ENCODE measurements around the gene PDCD1. TPM values are rescaled to one million over a fixed set of nuclear protein-coding genes. Genes with fewer than 3 reads are reported as not detected.
"Not testable (repeated sequence)": the region's sequence is repeated elsewhere in the genome, so short reads cannot be mapped to it uniquely, and the experiment has no call there.

Gene PDCD1
- total RNA-seq, 2 experiments from 2014 or later = 33.2 to 37.2 TPM

DNA sequence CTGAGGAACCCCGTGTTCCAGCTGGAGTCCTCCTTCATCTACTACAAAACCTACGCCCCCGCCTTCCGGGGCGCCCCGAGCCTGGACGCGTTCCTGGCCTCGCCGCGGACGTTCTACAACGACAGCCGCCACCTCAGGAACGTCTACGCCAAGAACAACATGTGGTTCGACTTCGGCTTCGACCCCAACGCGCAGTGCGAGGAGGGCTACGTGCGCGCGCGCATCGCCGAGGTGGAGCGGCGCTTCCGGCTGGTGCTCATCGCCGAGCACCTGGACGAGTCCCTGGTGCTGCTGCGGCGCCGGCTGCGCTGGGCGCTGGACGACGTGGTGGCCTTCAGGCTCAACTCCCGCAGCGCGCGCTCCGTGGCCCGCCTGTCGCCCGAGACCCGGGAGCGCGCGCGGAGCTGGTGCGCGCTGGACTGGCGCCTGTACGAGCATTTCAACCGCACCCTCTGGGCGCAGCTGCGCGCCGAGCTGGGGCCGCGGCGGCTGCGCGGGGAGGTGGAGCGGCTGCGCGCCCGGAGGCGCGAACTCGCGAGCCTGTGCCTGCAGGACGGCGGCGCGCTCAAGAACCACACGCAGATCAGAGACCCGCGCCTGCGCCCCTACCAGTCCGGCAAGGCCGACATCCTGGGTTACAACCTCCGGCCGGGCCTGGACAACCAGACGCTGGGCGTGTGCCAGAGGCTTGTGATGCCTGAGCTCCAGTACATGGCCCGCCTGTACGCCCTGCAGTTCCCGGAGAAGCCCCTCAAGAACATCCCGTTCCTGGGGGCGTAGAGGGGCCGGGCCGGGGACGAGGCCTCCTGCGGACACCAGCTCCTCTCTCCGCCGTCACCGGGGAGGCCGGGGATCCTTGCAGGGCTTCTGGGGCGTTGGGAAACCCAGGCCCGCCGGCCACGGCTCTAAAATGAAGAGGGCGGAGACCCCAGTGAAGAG lies 55.0 kb downstream of the PDCD1 start:
- H3K27ac Mint-ChIP-seq = peak overlapping the region; percentile 12
- peaks cover 6% of the 10 kb centered on the region for H3K27me3 Mint-ChIP-seq
- H3K4me3 Mint-ChIP-seq = peak overlapping the region; percentile 58
- intact Hi-C loops (cut with DNase I, micrococcal nuclease) = loop anchor here in 1 of 2 experiments (2.0 to 5.0 kb wide), 3 partner anchors 41 to 69 kb away; partner anchors contain the start of genes D2HGDH and PDCD1
- no peaks in the 10 kb centered on the region for H3K36me3 Mint-ChIP-seq (ENCODE audit: low read depth)
- ChIA-PET CTCF (interaction anchor here (1.4 kb wide), 1 partner anchor 41 kb away, joined by 4 read pairs; no protein-coding TSS in a partner anchor), POLR2A (interaction anchor here (0.6 kb wide), 1 partner anchor 41 kb away, joined by 4 read pairs; no protein-coding TSS in a partner anchor)
- ATAC-seq (peak; percentile 76), DNase-seq (peak; percentile 69)
- no peaks in the 10 kb centered on the region for H3K9me3 Mint-ChIP-seq (ENCODE audit: low read depth)
- peaks cover 7% of the 10 kb centered on the region for H3K4me1 Mint-ChIP-seq

DNA sequence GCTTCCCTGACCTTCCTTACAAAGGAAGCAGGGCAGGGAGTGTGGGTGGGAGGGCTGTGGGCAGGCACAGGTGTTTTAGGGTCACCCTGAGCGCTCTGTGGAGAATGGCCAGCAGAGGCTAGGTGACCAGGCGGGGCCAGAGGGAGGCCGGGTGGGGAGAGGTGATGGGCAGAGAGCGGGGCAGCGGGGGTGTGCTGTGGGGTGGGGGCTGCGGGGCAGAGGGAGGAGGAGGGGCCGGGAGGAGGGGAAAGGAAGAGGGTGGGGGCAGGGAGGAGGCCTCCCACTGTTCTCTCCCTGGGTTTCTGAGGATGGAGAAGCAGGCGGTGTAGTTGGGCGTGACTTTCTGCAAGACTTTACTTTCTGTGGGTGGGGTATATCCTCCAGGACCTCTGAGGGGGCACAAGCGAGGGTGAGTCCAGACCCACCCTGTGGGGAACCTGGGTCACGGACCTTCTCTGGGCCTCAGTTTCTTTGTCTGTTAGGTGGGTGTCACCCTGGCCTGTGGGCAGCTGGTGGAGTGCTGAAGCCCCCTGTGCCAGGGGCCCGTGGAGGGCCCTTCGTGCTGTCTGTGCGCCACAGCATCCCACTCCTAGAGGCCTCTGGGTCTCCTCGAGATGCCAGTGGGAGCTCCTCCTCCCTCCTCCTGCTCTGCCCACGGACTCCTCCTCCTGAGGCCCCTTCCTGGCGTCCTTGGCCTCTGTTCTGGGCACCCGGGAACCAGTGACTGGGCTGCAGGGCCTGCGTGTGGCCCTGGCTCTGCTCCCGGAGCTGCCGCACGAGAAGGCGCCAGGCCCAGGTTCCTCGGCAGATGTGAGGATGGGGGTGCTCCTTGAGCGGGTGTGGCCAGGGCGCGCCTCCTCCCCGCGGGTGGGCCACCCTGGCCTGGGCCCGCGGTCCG lies 56.0 kb downstream of the PDCD1 start:
- Mint-ChIP-seq H3K4me3 (no peak overlapping the region), H3K27me3 (peaks cover 3% of the 10 kb centered on the region), H3K27ac (no peak overlapping the region), H3K9me3 (ENCODE audit: low read depth) (no peaks in the 10 kb centered on the region), H3K36me3 (ENCODE audit: low read depth) (no peaks in the 10 kb centered on the region), H3K4me1 (peaks cover 7% of the 10 kb centered on the region)
- ChIA-PET CTCF (no interaction called here), POLR2A (no interaction called here)
- DNase-seq (no peak), ATAC-seq (no peak)
- intact Hi-C loops (cut with DNase I, micrococcal nuclease) = loop anchor here in 1 of 2 experiments (2.0 to 5.0 kb wide), 3 partner anchors 40 to 68 kb away; partner anchors contain the start of genes D2HGDH and PDCD1

GRCh38 chr2:241801611-241802420 lies 56.9 kb downstream of the PDCD1 start:
- intact Hi-C loops (cut with DNase I, micrococcal nuclease) = loop anchor here in 1 of 2 experiments (2.0 to 5.0 kb wide), 3 partner anchors 40 to 67 kb away; partner anchors contain the start of genes D2HGDH and PDCD1
- POLR2A ChIA-PET = no interaction called here
- DNase-seq (peak; percentile 6), ATAC-seq (no peak)
- H3K9me3 Mint-ChIP-seq (ENCODE audit: low read depth) = no peaks in the 10 kb centered on the region
- no peak overlapping the region for H3K4me3 Mint-ChIP-seq
- no peaks in the 10 kb centered on the region for H3K36me3 Mint-ChIP-seq (ENCODE audit: low read depth)
- H3K4me1 Mint-ChIP-seq = peaks cover 7% of the 10 kb centered on the region
- peaks cover 3% of the 10 kb centered on the region for H3K27me3 Mint-ChIP-seq
- CTCF ChIA-PET = no interaction called here
- H3K27ac Mint-ChIP-seq = no peak overlapping the region

- CTCF ChIA-PET; H3K4me3 Mint-ChIP-seq; DNase-seq; POLR2A ChIA-PET; H3K36me3 Mint-ChIP-seq (ENCODE audit: low read depth); H3K4me1 Mint-ChIP-seq; ATAC-seq; H3K9me3 Mint-ChIP-seq (ENCODE audit: low read depth); H3K27ac Mint-ChIP-seq; H3K27me3 Mint-ChIP-seq: not testable (repeated sequence)
- intact Hi-C loops (cut with DNase I, micrococcal nuclease) = loop anchor here in 1 of 2 experiments (5.0 kb wide), 2 partner anchors 38 to 57 kb away; partner anchors contain the start of gene PDCD1
These were observed 58.3 kb downstream of the PDCD1 start for GRCh38 chr2:241800198-241800903.

Other genes starting within 250 kb of the PDCD1 start
- 10 to 100 TPM; 42.5 to 54.1 TPM for gene THAP4, start 221.7 kb downstream of the PDCD1 start, total RNA-seq
- gene ATG4B, start 221.2 kb downstream of the PDCD1 start, total RNA-seq = 10 to 100 TPM; 71.8 to 80.1 TPM
- 10 to 100 TPM; 79.8 to 93.1 TPM for gene DTYMK, start 172.1 kb downstream of the PDCD1 start, total RNA-seq
- gene ING5, start 156.9 kb downstream of the PDCD1 start, total RNA-seq = 10 to 100 TPM; 38.4 to 39.7 TPM
- 10 to 100 TPM; 18.2 to 34.1 TPM for gene D2HGDH, start 124.3 kb downstream of the PDCD1 start, total RNA-seq
- 1 to 10 TPM in 1 of 2 experiments, under 1 TPM in 1; 0.94 to 1.0 TPM for gene GAL3ST2, start 82.1 kb downstream of the PDCD1 start, total RNA-seq
- gene NEU4, start 49.7 kb downstream of the PDCD1 start, total RNA-seq = under 1 TPM; 0.76 to 0.89 TPM
- under 1 TPM in 1 of 2 experiments, not detected in 1; 0.07 TPM for gene RTP5, start 10.8 kb upstream of the PDCD1 start, total RNA-seq